ENCODE measurements around the gene ASAP3.

ASAP3 gene

GRCh38 chr1:23416964-23417363, 67.0 kb downstream of the ASAP3 start:
- Histone ChIP-seq H3K9ac (ENCODE audit: low read length) (no peak overlapping the region), H3F3A (ENCODE audit: insufficient read depth, low read length) (no peaks in the 10 kb centered on the region), H3K9me2 (replicated peaks; ENCODE audit: insufficient read depth, low read length) (no peaks in the 10 kb centered on the region), H3K4me1 (ENCODE audit: low read length) (no peaks in the 10 kb centered on the region), H3K27ac (ENCODE audit: low read length) (no peak overlapping the region), H3K27me3 (replicated peaks; ENCODE audit: insufficient read depth, low read length) (no peaks in the 10 kb centered on the region), H3K79me2 (ENCODE audit: low read length) (no peaks in the 10 kb centered on the region), H3K9me3 (replicated peaks; ENCODE audit: insufficient read depth, low read length) (no peaks in the 10 kb centered on the region), H3K4me3 (ENCODE audit: low read length) (no peak overlapping the region), H3K36me3 (replicated peaks; ENCODE audit: insufficient read depth, low read length) (no peaks in the 10 kb centered on the region), H2AFZ (ENCODE audit: low read length) (no peak overlapping the region), H4K20me1 (ENCODE audit: insufficient read depth, low read length) (no peaks in the 10 kb centered on the region), H3K4me2 (ENCODE audit: low read depth, low read length) (no peak overlapping the region)
- TF ChIP-seq EZH2 (optimal IDR thresholded peaks at IDR 0.05; ENCODE audit: low read depth, low read length) = no peak
- TF ChIP-seq EZH2phosphoT487 (IDR thresholded peaks at IDR 0.05; ENCODE audit: low read length) = no peak
- TF ChIP-seq CTCF (IDR thresholded peaks at IDR 0.05; ENCODE audit: low read length) = no peak
- DNase-seq = no peak

- H3F3A ChIP-seq (ENCODE audit: insufficient read depth, low read length) = no peaks in the 10 kb centered on the region
- no peak overlapping the region for H3K9ac ChIP-seq (ENCODE audit: low read length)
- H3K4me2 ChIP-seq (ENCODE audit: low read depth, low read length) = no peak overlapping the region
- no peaks in the 10 kb centered on the region for H3K9me2 ChIP-seq (replicated peaks; ENCODE audit: insufficient read depth, low read length)
- H3K4me3 ChIP-seq (ENCODE audit: low read length) = no peak overlapping the region
- H3K27ac ChIP-seq (ENCODE audit: low read length) = no peak overlapping the region
- no peaks in the 10 kb centered on the region for H3K4me1 ChIP-seq (ENCODE audit: low read length)
- no peaks in the 10 kb centered on the region for H3K9me3 ChIP-seq (replicated peaks; ENCODE audit: insufficient read depth, low read length)
- H3K36me3 ChIP-seq (replicated peaks; ENCODE audit: insufficient read depth, low read length) = no peaks in the 10 kb centered on the region
- H3K27me3 ChIP-seq (replicated peaks; ENCODE audit: insufficient read depth, low read length) = no peaks in the 10 kb centered on the region
- H3K79me2 ChIP-seq (ENCODE audit: low read length) = no peaks in the 10 kb centered on the region
- no peak overlapping the region for H2AFZ ChIP-seq (ENCODE audit: low read length)
- H4K20me1 ChIP-seq (ENCODE audit: insufficient read depth, low read length) = no peaks in the 10 kb centered on the region
- no peak for DNase-seq
- TF ChIP-seq EZH2 (optimal IDR thresholded peaks at IDR 0.05; ENCODE audit: low read depth, low read length) (no peak), CTCF (IDR thresholded peaks at IDR 0.05; ENCODE audit: low read length) (no peak), EZH2phosphoT487 (IDR thresholded peaks at IDR 0.05; ENCODE audit: low read length) (no peak)
Observed at GRCh38 chr1:23408797-23409290, 75.1 kb downstream of the ASAP3 start.

- Histone ChIP-seq H3K79me2 (ENCODE audit: low read length) (no peaks in the 10 kb centered on the region), H3K9me3 (replicated peaks; ENCODE audit: insufficient read depth, low read length) (no peaks in the 10 kb centered on the region), H3K9me2 (replicated peaks; ENCODE audit: insufficient read depth, low read length) (no peaks in the 10 kb centered on the region), H4K20me1 (ENCODE audit: insufficient read depth, low read length) (no peaks in the 10 kb centered on the region), H3K4me1 (ENCODE audit: low read length) (no peaks in the 10 kb centered on the region; the same call in 1 of the 2 replicates), H3F3A (ENCODE audit: insufficient read depth, low read length) (no peaks in the 10 kb centered on the region), H3K27ac (ENCODE audit: low read length) (no peak overlapping the region), H3K4me3 (ENCODE audit: low read length) (no peak overlapping the region), H3K36me3 (replicated peaks; ENCODE audit: insufficient read depth, low read length) (no peaks in the 10 kb centered on the region), H3K9ac (ENCODE audit: low read length) (no peak overlapping the region), H3K27me3 (replicated peaks; ENCODE audit: insufficient read depth, low read length) (no peaks in the 10 kb centered on the region), H3K4me2 (ENCODE audit: low read depth, low read length) (no peak overlapping the region), H2AFZ (ENCODE audit: low read length) (no peak overlapping the region)
- no peak for DNase-seq
- no peak for TF ChIP-seq EZH2 (optimal IDR thresholded peaks at IDR 0.05; ENCODE audit: low read depth, low read length)
- no peak for TF ChIP-seq CTCF (IDR thresholded peaks at IDR 0.05; ENCODE audit: low read length)
- TF ChIP-seq EZH2phosphoT487 (IDR thresholded peaks at IDR 0.05; ENCODE audit: low read length) = no peak
Observed at GRCh38 chr1:23407016-23407630, 76.9 kb downstream of the ASAP3 start.

Measured in MM.1S (cell line).